HEK293 (cell line): ENCODE measurements around the gene FZD10.

Experiments
- ZNF350 ChIP-seq: fragments of 450-650 bp; formaldehyde crosslinking; IDR thresholded peaks from 2 replicates; pipeline ENCODE4 v1.5.0; 2017; ENCODE audit warnings: missing biosample characterization, mild to moderate bottlenecking, missing genetic modification characterization
- TF ChIP-seq, protein P1 (sequence below): fragments of 450-650 bp; formaldehyde crosslinking; IDR thresholded peaks from 2 replicates; pipeline ENCODE4 v1.5.1; 2016; ENCODE audit warnings: missing biosample characterization, missing genetic modification characterization

DNA sequence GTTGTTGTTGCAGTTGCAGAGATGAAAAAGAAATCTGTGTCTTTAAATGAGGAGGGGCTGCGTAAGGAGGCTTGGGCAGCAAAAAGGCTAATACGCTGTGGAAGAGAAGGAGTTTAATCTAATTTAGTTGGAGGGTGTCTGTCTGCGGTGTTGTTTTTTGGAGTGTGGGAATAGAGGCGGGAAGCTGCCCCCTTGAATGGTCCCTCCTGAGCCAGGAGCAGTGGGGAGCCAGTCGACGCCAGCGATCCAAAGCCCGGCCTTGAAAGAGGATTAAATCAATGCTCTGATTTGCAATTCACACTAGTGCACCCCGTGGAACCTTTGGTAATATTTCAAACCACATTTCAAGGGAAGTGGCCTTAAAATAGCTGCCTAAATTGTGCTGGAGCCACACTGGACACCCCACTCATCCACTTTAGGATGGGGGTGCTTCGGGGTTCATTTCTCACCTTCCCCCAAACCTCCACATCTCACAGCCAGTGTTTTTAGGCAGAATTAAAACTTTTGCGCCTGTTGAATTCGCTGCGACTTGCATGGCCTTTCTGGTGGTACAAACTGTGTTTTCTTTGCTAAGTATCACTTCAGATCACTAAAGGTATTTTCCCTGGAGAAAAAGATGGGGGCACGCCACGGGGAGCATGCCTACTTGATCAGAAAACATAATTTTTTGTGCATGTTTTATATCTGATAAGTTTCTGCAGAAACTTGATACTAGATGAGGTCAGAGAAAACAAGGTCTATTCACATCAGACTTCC is 4.1 kb upstream of the FZD10 start:
- TF ChIP-seq, protein P1, sequence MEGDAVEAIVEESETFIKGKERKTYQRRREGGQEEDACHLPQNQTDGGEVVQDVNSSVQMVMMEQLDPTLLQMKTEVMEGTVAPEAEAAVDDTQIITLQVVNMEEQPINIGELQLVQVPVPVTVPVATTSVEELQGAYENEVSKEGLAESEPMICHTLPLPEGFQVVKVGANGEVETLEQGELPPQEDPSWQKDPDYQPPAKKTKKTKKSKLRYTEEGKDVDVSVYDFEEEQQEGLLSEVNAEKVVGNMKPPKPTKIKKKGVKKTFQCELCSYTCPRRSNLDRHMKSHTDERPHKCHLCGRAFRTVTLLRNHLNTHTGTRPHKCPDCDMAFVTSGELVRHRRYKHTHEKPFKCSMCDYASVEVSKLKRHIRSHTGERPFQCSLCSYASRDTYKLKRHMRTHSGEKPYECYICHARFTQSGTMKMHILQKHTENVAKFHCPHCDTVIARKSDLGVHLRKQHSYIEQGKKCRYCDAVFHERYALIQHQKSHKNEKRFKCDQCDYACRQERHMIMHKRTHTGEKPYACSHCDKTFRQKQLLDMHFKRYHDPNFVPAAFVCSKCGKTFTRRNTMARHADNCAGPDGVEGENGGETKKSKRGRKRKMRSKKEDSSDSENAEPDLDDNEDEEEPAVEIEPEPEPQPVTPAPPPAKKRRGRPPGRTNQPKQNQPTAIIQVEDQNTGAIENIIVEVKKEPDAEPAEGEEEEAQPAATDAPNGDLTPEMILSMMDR (tag by site-specific recombination) = no peak
- no peak for TF ChIP-seq ZNF350 (tag by site-specific recombination)
